Measurements from ENCODE around the gene MT1G.

MT1G gene

GRCh38 chr16:56662357-56663354, 5.2 kb downstream of the MT1G start:
- DNase-seq = no peak

DNA sequence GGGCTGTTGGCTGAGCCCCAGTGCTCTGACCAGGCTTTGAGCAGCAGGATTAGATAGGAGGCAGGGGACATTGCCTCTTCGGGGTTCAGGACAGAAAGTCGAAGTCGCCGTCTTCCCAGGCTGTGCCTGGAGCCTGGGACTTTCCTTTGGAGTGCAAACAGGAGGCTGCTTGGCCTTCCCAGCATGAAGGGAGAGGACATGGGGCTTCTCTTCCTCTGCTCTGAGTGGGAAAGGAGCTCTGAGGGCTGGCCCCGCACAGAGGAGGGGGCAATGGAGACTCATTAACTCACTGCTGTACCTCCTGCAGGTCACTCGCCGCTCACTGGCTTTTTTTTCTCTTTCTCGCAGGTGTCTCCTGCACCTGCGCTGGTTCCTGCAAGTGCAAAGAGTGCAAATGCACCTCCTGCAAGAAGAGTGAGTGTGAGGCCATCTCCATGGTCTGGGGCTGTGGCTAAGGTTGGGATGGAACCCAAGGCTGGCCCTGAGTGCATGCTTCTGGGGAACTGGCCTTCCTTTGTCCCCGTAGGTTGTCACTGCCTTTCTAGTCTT, 9.5 kb downstream of the MT1G start:
- DNase-seq = no peak

DNA sequence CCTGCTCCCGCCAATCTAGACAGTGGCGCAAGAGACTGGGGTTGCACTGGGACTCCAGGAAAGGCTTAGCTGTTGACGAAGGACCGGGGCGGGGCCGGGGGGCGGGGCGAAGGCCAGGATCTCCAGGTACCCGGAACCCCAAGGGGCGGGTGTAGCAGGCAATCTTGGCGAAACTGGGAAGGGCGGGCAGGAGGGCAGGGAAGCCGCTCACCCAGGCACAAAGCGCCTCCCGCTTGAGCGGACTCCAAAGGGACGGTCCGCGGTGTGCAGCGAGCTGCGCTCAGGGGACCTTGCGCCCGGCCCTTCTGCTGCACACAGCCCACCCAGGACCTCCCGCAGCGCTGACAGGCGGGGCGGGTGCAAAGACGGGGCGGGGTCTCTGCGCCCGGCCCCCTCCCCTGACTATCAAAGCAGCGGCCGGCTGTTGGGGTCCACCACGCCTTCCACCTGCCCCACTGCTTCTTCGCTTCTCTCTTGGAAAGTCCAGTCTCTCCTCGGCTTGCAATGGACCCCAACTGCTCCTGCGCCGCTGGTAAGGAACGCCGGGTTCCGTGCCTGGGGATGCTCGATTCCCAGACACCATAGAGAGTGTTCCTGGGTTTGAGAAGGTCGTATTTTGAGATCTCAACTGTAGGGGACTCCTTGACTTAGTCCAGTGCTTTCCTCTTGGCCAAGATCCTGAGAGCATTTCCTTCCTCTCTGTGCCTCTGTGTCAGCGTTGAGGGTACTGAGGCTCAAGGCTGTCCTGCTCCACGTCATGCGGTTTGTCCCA, 10.1 kb downstream of the MT1G start, which contains the start of gene MT1F:
MT1F (plus strand) TSS at position 405 of the 772 bp plus-strand sequence; CDS start at position 505, 100 bp downstream.
- no peak for DNase-seq

GRCh38 chr16:56653218-56653617, 14.6 kb downstream of the MT1G start:
- DNase-seq = no peak

DNA sequence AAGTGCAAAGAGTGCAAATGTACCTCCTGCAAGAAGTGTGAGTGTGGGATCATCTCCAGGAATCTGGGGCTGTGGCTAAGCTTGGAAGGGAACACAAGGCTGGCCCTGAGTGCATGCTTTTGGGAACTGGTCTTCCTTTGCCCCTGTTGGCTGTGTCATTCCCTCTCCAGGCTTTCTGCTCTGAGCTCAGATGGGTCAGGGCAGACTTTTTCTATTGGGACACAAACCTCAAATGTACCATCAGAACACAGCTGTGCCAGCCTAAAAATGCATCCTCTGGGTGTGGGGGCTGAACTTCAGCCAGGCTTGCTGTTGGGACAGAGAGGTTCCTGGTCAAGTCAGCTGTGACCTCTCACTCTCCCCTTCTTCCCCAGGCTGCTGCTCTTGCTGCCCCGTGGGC, 15.3 kb downstream of the MT1G start:
- DNase-seq = no peak

- no peak for DNase-seq
These were observed 16.3 kb downstream of the MT1G start, which contains the start of gene MT1B for GRCh38 chr16:56651586-56651985. Gene MT1B, plus strand, starts transcription at chr16:56651886. Its CDS starts 68 bp downstream, at chr16:56651954.

- DNase-seq = no peak
These were observed 18.0 kb downstream of the MT1G start for GRCh38 chr16:56649820-56650219.

DNA sequence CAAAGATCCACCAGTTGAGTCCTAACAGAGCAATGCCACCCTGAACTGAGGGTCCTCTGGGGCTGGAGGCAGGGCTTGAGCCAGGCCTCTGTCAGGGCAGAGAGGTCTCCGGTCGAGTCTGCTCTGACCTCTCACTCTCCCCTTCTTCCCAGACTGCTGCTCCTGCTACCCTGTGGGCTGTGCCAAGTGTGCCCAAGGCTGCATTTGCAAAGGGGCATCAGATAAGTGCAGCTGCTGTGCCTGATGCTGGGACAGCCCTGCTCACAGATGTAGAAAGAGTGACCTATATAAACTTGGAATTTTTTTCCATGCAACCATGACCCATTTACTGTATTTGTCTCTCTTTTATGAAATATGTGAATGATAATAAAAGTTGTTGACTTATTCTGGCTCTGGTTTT, 18.6 kb downstream of the MT1G start:
- DNase-seq = no peak

- no peak for DNase-seq
These were observed 20.0 kb downstream of the MT1G start for GRCh38 chr16:56647641-56648431.

DNA sequence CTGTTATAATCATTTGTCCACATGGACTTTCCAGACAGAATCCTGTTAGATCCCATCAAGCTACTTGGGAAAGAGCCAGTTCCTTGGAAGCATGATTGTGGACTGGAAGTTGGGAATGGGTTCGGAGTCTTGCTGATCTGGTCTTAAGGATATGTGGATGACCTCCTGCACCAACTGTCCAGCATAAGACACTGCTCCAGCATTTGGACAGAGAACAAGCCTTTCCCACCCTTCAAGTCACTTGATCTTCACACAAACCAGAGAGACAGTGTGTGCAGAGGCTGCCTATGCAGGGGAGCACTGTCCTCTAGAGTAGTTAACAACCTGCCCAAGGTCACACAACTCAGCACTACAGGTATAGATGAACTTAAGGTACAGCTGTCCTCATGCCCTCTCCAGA, 22.0 kb downstream of the MT1G start:
- DNase-seq = no peak

DNA sequence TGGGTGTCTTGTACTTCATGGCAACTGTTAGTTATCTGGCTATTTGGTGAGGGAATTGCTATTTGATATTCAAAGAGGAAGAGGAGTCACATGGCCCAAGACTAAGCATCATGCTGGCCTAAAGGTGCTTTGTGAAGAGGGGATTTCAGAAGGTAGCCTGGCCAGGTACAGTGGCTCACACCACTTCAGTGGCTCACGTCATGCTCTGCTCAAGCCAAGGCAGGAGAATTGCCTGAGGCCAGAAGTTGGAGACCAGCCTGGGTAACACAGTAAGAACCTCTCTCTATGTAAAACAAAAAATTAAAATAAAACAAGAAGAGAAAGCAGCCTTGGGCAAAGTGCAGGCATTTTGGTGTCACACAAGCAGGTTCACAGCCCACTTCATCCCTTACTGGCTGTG, 22.6 kb downstream of the MT1G start:
- DNase-seq = no peak

DNA sequence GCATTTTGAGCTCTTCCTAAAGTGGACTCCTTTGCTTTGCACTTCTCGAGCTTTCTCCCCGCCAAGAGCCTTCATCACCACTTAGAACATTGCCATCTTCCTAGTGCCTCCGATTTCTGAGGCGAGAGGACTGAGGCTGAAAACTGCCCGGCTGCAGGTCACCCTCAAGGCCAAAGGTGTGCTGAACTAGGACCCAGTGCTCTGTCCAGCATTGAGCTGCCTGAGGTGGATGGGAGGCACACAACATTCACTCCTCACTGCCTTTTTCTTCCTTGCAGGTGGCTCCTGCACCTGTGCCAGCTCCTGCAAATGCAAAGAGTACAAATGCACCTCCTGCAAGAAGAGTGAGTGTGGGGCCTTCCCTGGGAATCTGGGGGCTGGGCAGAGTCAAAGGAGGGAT, 24.0 kb downstream of the MT1G start:
- no peak for DNase-seq

GRCh38 chr16:56643080-56643778, 24.6 kb downstream of the MT1G start:
- DNase-seq = peak; percentile 38

DNA sequence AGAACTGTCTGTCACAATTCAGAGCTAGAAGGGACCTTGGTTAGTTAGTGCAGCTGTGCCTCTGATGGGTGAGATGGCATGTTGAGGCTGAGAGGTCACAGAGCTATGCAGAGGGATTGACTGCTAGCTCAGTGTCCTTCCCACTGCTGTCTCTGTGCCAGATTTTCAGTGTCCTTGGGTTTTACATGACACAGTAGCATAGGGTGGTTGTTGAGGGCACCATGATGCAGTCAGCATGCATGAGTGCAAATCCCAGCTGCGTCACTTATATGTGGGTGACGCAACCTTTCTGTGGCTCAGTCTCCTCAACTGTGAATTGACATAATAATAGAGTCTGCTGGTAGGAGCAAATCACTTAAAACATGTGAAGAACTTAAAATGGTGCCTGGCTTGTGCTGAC, 26.7 kb downstream of the MT1G start:
- no peak for DNase-seq

DNA sequence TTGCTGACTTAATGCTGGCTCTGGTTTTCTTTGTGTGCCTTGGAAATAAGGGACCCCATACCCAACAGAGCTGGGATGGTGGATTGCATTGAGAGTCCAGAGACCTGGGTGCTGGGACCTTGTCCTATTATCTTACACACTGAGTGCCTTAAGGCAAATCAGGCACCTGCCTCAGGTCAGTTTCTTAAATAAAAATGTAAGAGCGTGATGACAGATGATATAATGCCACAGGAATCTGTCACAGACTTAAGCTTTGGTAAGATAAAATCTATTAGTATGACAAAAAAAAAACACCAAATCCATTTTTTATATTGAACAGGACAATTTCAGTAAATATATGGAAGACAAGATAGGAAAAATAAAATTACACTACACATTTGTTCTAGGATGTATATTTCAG, 27.8 kb downstream of the MT1G start:
- DNase-seq = no peak

- DNase-seq = no peak
These were observed 28.8 kb downstream of the MT1G start for GRCh38 chr16:56639045-56639444.

GRCh38 chr16:56637814-56638750, 29.8 kb downstream of the MT1G start, which contains the start of gene MT1A:
Gene MT1A, plus strand, starts transcription at chr16:56638666. Its CDS starts 73 bp downstream, at chr16:56638739.
- DNase-seq = no peak

- DNase-seq = no peak
These were observed 31.1 kb downstream of the MT1G start for GRCh38 chr16:56636616-56637413.

- DNase-seq = no peak
These were observed 32.4 kb downstream of the MT1G start for GRCh38 chr16:56635441-56635967.

Data from NCI-H524 treated with DMSO at 0.1 percent for 48 hours (cell line).